ENCODE measurements around the gene FBXW11. TPM values are rescaled to one million over a fixed set of nuclear protein-coding genes. Genes with fewer than 3 reads are reported as not detected.

The FBXW11 gene
- total and polyA plus RNA-seq, 2 of the 13 experiments (the other 11 are each of a cell fraction or from before 2014, with no cell fraction given), result 31.7 to 53.6 TPM

- TF ChIP-seq ZXDC (CRISPR knock-in tag; IDR thresholded peaks at IDR 0.05), result no peak
- TF ChIP-seq HINFP (CRISPR knock-in tag; IDR thresholded peaks at IDR 0.05; ENCODE audit: low read depth), result no peak
- no peak for TF ChIP-seq ZNF333 (CRISPR knock-in tag; IDR thresholded peaks at IDR 0.05; ENCODE audit: borderline replicate concordance)
- no peak for TF ChIP-seq NBN (conservative IDR thresholded peaks at IDR 0.05)
- TF ChIP-seq DNMT3B (CRISPR knock-in tag; conservative IDR thresholded peaks at IDR 0.05), result no peak
- no peak for TF ChIP-seq BRF2 (CRISPR knock-in tag; IDR thresholded peaks at IDR 0.05)
- no peak for TF ChIP-seq BRD4 (CRISPR knock-in tag; IDR thresholded peaks at IDR 0.05)
These were observed 24.6 kb downstream of the FBXW11 start (continued) for GRCh38 chr5:171981847-171982246.

GRCh38 chr5:171980792-171981191 is 25.6 kb downstream of the FBXW11 start:
- H3K27ac ChIP-seq (ENCODE audit: extremely low read length, insufficient read depth, low read length), result no peak overlapping the region
- DNase-seq (ENCODE audit: low spot score), result no peak
- no peak for FAIRE-seq
- peaks cover 15% of the 10 kb centered on the region for H3K4me1 ChIP-seq (ENCODE audit: insufficient read depth, low read length)
- WGBS (ENCODE audit: low lambda C conversion rate), result 97% methylated on average over 3 of the region's 3 CpGs
- H3K9ac ChIP-seq (ENCODE audit: insufficient read depth, low read depth, low read length), result no peak overlapping the region
- in situ Hi-C loops (cut with HindIII; ENCODE audit: extremely low pct_ligation_motif_present, low pct_unique_long_range_greater_than_20kb), result no loop called here
- no peak for ATAC-seq
- ChIA-PET CTCF (ENCODE audit: low intra/inter-chr PET ratio, low total read pairs) (no interaction called here), POLR2A (no interaction called here)
- BruUV-seq (replicated peaks), result no TSS peak
- no peak overlapping the region for H3K4me3 ChIP-seq (replicated peaks in 1 of 3; ENCODE audit: insufficient read depth in 1 of 3, low read depth in 2 of 3, low read length in 3 of 3)
- H3K4me2 ChIP-seq (ENCODE audit: low read depth, low read length), result no peak overlapping the region
- no peaks in the 10 kb centered on the region for H3K27me3 ChIP-seq (ENCODE audit: control insufficient read depth in 1 of 2, insufficient read depth in 2 of 2, low read length in 2 of 2)
- no peaks in the 10 kb centered on the region; a peak in 1 of 5 replicates for H3K36me3 ChIP-seq (replicated peaks in 1 of 2; ENCODE audit: control insufficient read depth in 1 of 2, insufficient read depth in 2 of 2, low read length in 2 of 2)
- H2AFZ ChIP-seq (ENCODE audit: low read length), result no peak overlapping the region
- H3K79me2 ChIP-seq (ENCODE audit: insufficient read depth, low read length), result peaks cover 89% of the 10 kb centered on the region
- intact Hi-C loops (cut with micrococcal nuclease; ENCODE audit: unreplicated experiment), result no loop called here
- H3K9me3 ChIP-seq (ENCODE audit: low read length), result peaks cover 17% of the 10 kb centered on the region
- peaks cover 13% of the 10 kb centered on the region; the same call in 1 of the 2 replicates for H4K20me1 ChIP-seq (ENCODE audit: insufficient read depth, low read length)
- TF ChIP-seq ZNF251 (CRISPR knock-in tag; IDR thresholded peaks at IDR 0.05) (no peak), JUN (CRISPR knock-in tag; IDR thresholded peaks at IDR 0.05) (no peak), BRD4 (CRISPR knock-in tag; IDR thresholded peaks at IDR 0.05) (no peak), ZNF382 (CRISPR knock-in tag; IDR thresholded peaks at IDR 0.05; ENCODE audit: borderline replicate concordance) (no peak), ZNF788 (CRISPR knock-in tag; IDR thresholded peaks at IDR 0.05; ENCODE audit: borderline replicate concordance) (no peak), ZNF891 (CRISPR knock-in tag; IDR thresholded peaks at IDR 0.05) (no peak), ZBTB44 (CRISPR knock-in tag; IDR thresholded peaks at IDR 0.05) (no peak), CSRNP2 (CRISPR knock-in tag; conservative IDR thresholded peaks at IDR 0.05; ENCODE audit: low read depth) (no peak), ZNF180 (CRISPR knock-in tag; IDR thresholded peaks at IDR 0.05; ENCODE audit: borderline replicate concordance, low read depth) (no peak), ZNF629 (CRISPR knock-in tag; conservative IDR thresholded peaks at IDR 0.05) (no peak)

Data from HepG2 (cell line).